ENCODE data around the gene IPMK.
A peak's percentile ranks its signal among the peaks of the same experiment; 100 is the strongest.

The IPMK gene

GRCh38 chr10:58267713-58268453 lies at the start of gene IPMK:
Gene IPMK (minus strand): TSS chr10:58267894. CDS start chr10:58267611, 283 bp downstream.
- peak; percentile 66 for ATAC-seq
- TF ChIP-seq, protein P1, sequence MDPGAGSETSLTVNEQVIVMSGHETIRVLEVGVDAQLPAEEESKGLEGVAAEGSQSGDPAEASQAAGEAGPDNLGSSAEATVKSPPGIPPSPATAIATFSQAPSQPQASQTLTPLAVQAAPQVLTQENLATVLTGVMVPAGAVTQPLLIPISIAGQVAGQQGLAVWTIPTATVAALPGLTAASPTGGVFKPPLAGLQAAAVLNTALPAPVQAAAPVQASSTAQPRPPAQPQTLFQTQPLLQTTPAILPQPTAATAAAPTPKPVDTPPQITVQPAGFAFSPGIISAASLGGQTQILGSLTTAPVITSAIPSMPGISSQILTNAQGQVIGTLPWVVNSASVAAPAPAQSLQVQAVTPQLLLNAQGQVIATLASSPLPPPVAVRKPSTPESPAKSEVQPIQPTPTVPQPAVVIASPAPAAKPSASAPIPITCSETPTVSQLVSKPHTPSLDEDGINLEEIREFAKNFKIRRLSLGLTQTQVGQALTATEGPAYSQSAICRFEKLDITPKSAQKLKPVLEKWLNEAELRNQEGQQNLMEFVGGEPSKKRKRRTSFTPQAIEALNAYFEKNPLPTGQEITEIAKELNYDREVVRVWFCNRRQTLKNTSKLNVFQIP (CRISPR knock-in tag; IDR thresholded peaks at IDR 0.05; ENCODE audit: borderline replicate concordance, low read depth) = no peak
- no peak for TF ChIP-seq ZC3H10 (CRISPR knock-in tag; IDR thresholded peaks at IDR 0.05)
- TF ChIP-seq SNAI2 (CRISPR knock-in tag; IDR thresholded peaks at IDR 0.05) = no peak
- TF ChIP-seq, protein P2, sequence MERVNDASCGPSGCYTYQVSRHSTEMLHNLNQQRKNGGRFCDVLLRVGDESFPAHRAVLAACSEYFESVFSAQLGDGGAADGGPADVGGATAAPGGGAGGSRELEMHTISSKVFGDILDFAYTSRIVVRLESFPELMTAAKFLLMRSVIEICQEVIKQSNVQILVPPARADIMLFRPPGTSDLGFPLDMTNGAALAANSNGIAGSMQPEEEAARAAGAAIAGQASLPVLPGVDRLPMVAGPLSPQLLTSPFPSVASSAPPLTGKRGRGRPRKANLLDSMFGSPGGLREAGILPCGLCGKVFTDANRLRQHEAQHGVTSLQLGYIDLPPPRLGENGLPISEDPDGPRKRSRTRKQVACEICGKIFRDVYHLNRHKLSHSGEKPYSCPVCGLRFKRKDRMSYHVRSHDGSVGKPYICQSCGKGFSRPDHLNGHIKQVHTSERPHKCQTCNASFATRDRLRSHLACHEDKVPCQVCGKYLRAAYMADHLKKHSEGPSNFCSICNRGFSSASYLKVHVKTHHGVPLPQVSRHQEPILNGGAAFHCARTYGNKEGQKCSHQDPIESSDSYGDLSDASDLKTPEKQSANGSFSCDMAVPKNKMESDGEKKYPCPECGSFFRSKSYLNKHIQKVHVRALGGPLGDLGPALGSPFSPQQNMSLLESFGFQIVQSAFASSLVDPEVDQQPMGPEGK (CRISPR knock-in tag; IDR thresholded peaks at IDR 0.05; ENCODE audit: borderline replicate concordance) = 0 out of 2 replicates have a peak, but pooled peaks have one; percentile 53

GRCh38 chr10:58316874-58317273 lies 49.2 kb upstream of the IPMK start:
- no peak for ATAC-seq
- TF ChIP-seq TSHZ2 (CRISPR knock-in tag; IDR thresholded peaks at IDR 0.05) (no peak), ARNTL (CRISPR knock-in tag; IDR thresholded peaks at IDR 0.05; ENCODE audit: borderline replicate concordance, low read depth) (no peak)

DNA sequence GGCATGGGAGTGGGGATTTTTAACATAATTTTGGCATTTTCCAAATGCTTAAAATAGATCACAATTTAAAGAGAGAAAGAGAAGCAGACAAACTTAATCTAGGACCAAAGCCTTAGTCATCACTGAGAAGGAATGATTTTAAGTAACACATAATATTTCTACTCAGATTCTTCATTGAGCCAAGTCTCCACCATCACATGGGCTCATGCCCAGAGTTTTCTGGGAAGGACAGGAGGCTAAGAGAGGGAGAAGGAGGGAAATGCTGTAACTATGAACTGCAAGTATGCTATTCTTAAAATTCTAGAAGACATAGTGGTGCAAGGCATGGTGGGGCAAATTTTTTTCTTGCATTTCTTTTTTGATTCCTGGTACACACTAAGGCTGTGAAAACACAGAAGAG lies 43.3 kb upstream of the IPMK start:
- ATAC-seq = no peak
- TF ChIP-seq ZC3H10 (CRISPR knock-in tag; IDR thresholded peaks at IDR 0.05) (no peak), ESRRG (CRISPR knock-in tag; IDR thresholded peaks at IDR 0.05) (no peak), PPARA (CRISPR knock-in tag; IDR thresholded peaks at IDR 0.05; ENCODE audit: borderline replicate concordance) (no peak), BACH2 (CRISPR knock-in tag; IDR thresholded peaks at IDR 0.05; ENCODE audit: borderline replicate concordance) (no peak), ARNTL (CRISPR knock-in tag; IDR thresholded peaks at IDR 0.05; ENCODE audit: borderline replicate concordance, low read depth) (no peak), CSDC2 (CRISPR knock-in tag; IDR thresholded peaks at IDR 0.05) (no peak), ZFP30 (CRISPR knock-in tag; IDR thresholded peaks at IDR 0.05) (no peak), ZNF565 (CRISPR knock-in tag; conservative IDR thresholded peaks at IDR 0.05; ENCODE audit: low read depth) (no peak), OSR1 (CRISPR knock-in tag; IDR thresholded peaks at IDR 0.05) (no peak), SNAI2 (CRISPR knock-in tag; IDR thresholded peaks at IDR 0.05) (no peak), RARB (CRISPR knock-in tag; IDR thresholded peaks at IDR 0.05) (no peak), GLIS3 (CRISPR knock-in tag; IDR thresholded peaks at IDR 0.05) (no peak), CREB5 (CRISPR knock-in tag; IDR thresholded peaks at IDR 0.05; ENCODE audit: low read depth) (no peak), TSHZ2 (CRISPR knock-in tag; IDR thresholded peaks at IDR 0.05) (no peak), CSRNP3 (CRISPR knock-in tag; IDR thresholded peaks at IDR 0.05) (no peak), ISL1 (CRISPR knock-in tag; IDR thresholded peaks at IDR 0.05) (no peak)
- TF ChIP-seq, protein P2 (CRISPR knock-in tag; IDR thresholded peaks at IDR 0.05; ENCODE audit: borderline replicate concordance) = no peak
- TF ChIP-seq, protein P1 (CRISPR knock-in tag; IDR thresholded peaks at IDR 0.05; ENCODE audit: borderline replicate concordance, low read depth) = no peak
